ENCODE measurements around the gene DIS3L2. TPM values are rescaled to one million over a fixed set of nuclear protein-coding genes. Genes with fewer than 3 reads are reported as not detected.

The DIS3L2 gene
- total RNA-seq, 2 experiments from 2014 or later = 20.2 to 20.6 TPM

DNA sequence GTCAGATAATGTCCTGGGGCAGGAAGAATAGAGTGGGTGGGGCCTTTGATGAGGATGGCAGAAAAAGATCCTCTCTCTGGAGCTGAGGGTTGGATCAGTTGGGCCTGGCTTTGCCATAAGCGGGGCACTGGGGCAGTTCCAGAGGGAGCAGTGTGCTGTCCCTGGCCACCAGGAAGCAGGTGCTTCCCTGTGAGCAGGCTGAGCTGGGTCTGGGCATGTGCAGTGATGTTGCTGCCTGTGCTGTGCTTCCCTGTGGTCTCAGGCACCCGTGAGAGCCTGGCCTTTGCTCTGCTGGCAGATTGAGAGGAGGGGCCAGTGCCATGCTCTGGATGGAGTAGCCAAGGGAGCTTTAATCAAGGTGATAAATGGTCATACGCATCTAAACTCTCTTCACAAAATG, 20.7 kb upstream of the DIS3L2 start:
- Histone ChIP-seq H3K4me1 (ENCODE audit: insufficient read depth, low read length, poor library complexity, severe bottlenecking) (no peaks in the 10 kb centered on the region), H3K4me2 (ENCODE audit: low read length) (no peak overlapping the region), H4K20me1 (ENCODE audit: insufficient read depth, low read length) (no peaks in the 10 kb centered on the region), H3K4me3 (ENCODE audit: low read depth, low read length, poor library complexity, severe bottlenecking) (no peak overlapping the region), H3K9me3 (ENCODE audit: low read length) (no peaks in the 10 kb centered on the region), H2AFZ (ENCODE audit: low read length) (no peak overlapping the region), H3K79me2 (ENCODE audit: insufficient read depth, low read depth, low read length) (no peaks in the 10 kb centered on the region), H3K36me3 (ENCODE audit: insufficient read depth, low read length) (no peaks in the 10 kb centered on the region), H3K9me2 (ENCODE audit: insufficient read depth, low read length) (no peaks in the 10 kb centered on the region), H3K27ac (ENCODE audit: low read depth, low read length, poor library complexity, severe bottlenecking) (no peak overlapping the region)
- intact Hi-C loops (cut with micrococcal nuclease; ENCODE audit: unreplicated experiment) = no loop called here
- no peak for DNase-seq (ENCODE audit: low spot score)
- no peak for TF ChIP-seq EZH2phosphoT487 (IDR thresholded peaks at IDR 0.05; ENCODE audit: borderline replicate concordance, low read depth, low read length)
- TF ChIP-seq, protein P1, sequence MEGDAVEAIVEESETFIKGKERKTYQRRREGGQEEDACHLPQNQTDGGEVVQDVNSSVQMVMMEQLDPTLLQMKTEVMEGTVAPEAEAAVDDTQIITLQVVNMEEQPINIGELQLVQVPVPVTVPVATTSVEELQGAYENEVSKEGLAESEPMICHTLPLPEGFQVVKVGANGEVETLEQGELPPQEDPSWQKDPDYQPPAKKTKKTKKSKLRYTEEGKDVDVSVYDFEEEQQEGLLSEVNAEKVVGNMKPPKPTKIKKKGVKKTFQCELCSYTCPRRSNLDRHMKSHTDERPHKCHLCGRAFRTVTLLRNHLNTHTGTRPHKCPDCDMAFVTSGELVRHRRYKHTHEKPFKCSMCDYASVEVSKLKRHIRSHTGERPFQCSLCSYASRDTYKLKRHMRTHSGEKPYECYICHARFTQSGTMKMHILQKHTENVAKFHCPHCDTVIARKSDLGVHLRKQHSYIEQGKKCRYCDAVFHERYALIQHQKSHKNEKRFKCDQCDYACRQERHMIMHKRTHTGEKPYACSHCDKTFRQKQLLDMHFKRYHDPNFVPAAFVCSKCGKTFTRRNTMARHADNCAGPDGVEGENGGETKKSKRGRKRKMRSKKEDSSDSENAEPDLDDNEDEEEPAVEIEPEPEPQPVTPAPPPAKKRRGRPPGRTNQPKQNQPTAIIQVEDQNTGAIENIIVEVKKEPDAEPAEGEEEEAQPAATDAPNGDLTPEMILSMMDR (conservative IDR thresholded peaks at IDR 0.05; ENCODE audit: low read length) = no peak
- POLR2A ChIA-PET = interaction anchor here (1.2 kb wide), 1 partner anchor 186 kb away, joined by 3 read pairs; no protein-coding TSS in a partner anchor
- BruUV-seq (replicated peaks) = no TSS peak
- CTCF ChIA-PET (ENCODE audit: unreplicated experiment) = no interaction called here

DNA sequence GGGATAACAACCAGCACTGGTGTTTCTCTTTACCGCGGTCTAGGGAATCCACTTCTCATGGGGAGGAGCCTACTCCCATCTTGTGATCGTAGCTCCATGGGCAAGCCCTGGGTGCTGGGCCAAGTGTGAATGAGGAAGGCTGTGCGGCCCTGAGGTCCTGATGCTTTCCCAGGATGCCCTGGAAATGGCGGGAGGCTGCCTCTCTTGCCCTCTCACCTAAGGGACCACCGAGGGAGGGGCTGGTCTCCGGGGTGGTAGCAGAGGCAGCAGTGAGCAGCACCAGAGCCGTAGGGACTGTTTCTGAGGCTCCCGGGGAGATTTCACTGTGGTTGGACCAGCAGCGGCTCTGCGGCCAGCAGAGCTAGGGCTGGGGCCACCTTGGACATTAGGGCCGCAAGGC, 19.8 kb upstream of the DIS3L2 start:
- ChIA-PET POLR2A (no interaction called here), CTCF (ENCODE audit: unreplicated experiment) (no interaction called here)
- TF ChIP-seq EZH2phosphoT487 (IDR thresholded peaks at IDR 0.05; ENCODE audit: borderline replicate concordance, low read depth, low read length) = no peak
- TF ChIP-seq, protein P1 (conservative IDR thresholded peaks at IDR 0.05; ENCODE audit: low read length) = no peak

DNA sequence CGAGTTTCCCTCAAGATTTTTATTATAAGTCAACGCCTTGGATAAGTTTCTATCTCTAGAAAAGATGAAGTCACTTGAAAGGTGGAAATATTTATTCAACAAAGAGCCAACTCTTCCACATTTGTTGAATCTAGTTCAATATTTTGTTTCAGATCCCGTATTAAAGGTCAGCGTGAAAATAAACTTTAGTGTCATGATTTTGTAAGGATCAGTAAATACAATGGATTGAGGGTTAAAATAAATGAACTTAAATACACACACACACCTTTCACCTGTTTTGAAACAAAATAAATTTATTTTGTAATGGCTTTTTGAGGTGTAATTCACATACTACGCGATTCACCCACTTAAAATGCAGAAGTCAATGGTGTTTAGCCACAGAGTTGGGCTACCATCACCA, 19.3 kb upstream of the DIS3L2 start:
- H3K9me3 ChIP-seq (ENCODE audit: low read length) = no peaks in the 10 kb centered on the region
- BruUV-seq (replicated peaks) = no TSS peak
- no peaks in the 10 kb centered on the region for H3K36me3 ChIP-seq (ENCODE audit: insufficient read depth, low read length)
- intact Hi-C loops (cut with micrococcal nuclease; ENCODE audit: unreplicated experiment) = no loop called here
- H2AFZ ChIP-seq (ENCODE audit: low read length) = no peak overlapping the region
- H3K9me2 ChIP-seq (ENCODE audit: insufficient read depth, low read length) = no peaks in the 10 kb centered on the region
- no peaks in the 10 kb centered on the region for H3K4me1 ChIP-seq (ENCODE audit: insufficient read depth, low read length, poor library complexity, severe bottlenecking)
- ChIA-PET CTCF (ENCODE audit: unreplicated experiment) (no interaction called here), POLR2A (no interaction called here)
- TF ChIP-seq, protein P1 (conservative IDR thresholded peaks at IDR 0.05; ENCODE audit: low read length) = no peak
- no peak for TF ChIP-seq EZH2phosphoT487 (IDR thresholded peaks at IDR 0.05; ENCODE audit: borderline replicate concordance, low read depth, low read length)
- H3K79me2 ChIP-seq (ENCODE audit: insufficient read depth, low read depth, low read length) = no peaks in the 10 kb centered on the region
- no peak overlapping the region for H3K4me3 ChIP-seq (ENCODE audit: low read depth, low read length, poor library complexity, severe bottlenecking)
- no peak for DNase-seq (ENCODE audit: low spot score)
- H3K4me2 ChIP-seq (ENCODE audit: low read length) = no peak overlapping the region
- no peaks in the 10 kb centered on the region for H4K20me1 ChIP-seq (ENCODE audit: insufficient read depth, low read length)
- H3K27ac ChIP-seq (ENCODE audit: low read depth, low read length, poor library complexity, severe bottlenecking) = no peak overlapping the region

More for the DNA sequence above, 19.8 kb upstream of the DIS3L2 start:
- Histone ChIP-seq H3K9me2 (ENCODE audit: insufficient read depth, low read length) (no peaks in the 10 kb centered on the region), H3K4me3 (ENCODE audit: low read depth, low read length, poor library complexity, severe bottlenecking) (no peak overlapping the region), H3K36me3 (ENCODE audit: insufficient read depth, low read length) (no peaks in the 10 kb centered on the region), H3K9me3 (ENCODE audit: low read length) (no peaks in the 10 kb centered on the region), H4K20me1 (ENCODE audit: insufficient read depth, low read length) (no peaks in the 10 kb centered on the region), H3K79me2 (ENCODE audit: insufficient read depth, low read depth, low read length) (no peaks in the 10 kb centered on the region), H3K4me1 (ENCODE audit: insufficient read depth, low read length, poor library complexity, severe bottlenecking) (no peaks in the 10 kb centered on the region), H3K27ac (ENCODE audit: low read depth, low read length, poor library complexity, severe bottlenecking) (no peak overlapping the region), H2AFZ (ENCODE audit: low read length) (no peak overlapping the region), H3K4me2 (ENCODE audit: low read length) (no peak overlapping the region)
- DNase-seq (ENCODE audit: low spot score) = no peak
- BruUV-seq (replicated peaks) = no TSS peak
- intact Hi-C loops (cut with micrococcal nuclease; ENCODE audit: unreplicated experiment) = no loop called here

All from OCI-LY7 (cell line).